Nephron progenitor cell (in vitro differentiated cells): ENCODE results near the gene CDH16.
"Not testable (repeated sequence)": the region's sequence is repeated elsewhere in the genome, so short reads cannot be mapped to it uniquely, and the experiment has no call there.

Experiments
- DNase-seq: peaks from one replicate; pipeline ENCODE4 v3.0.0; 2021
- H3K27ac Mint-ChIP-seq: 2 replicates; pipeline ENCODE4 v1.8.0; 2021; ENCODE audit warnings: mild to moderate bottlenecking, moderate library complexity, mixed read lengths
- H3K27me3 Mint-ChIP-seq: 2 replicates; pipeline ENCODE4 v1.8.0; 2021; ENCODE audit warnings: mild to moderate bottlenecking, low read depth, mixed read lengths; ENCODE audit not compliant: poor library complexity
- H3K36me3 Mint-ChIP-seq: 2 replicates; pipeline ENCODE4 v1.8.0; 2021; ENCODE audit warnings: low read depth, mixed read lengths
- H3K4me1 Mint-ChIP-seq: 2 replicates; pipeline ENCODE4 v1.8.0; 2021; ENCODE audit warnings: mixed read lengths
- H3K4me3 Mint-ChIP-seq: 2 replicates; pipeline ENCODE4 v1.8.0; 2021; ENCODE audit warnings: mild to moderate bottlenecking, moderate library complexity, mixed read lengths
- H3K9me3 Mint-ChIP-seq: 2 replicates; pipeline ENCODE4 v1.8.0; 2021; ENCODE audit warnings: mild to moderate bottlenecking, moderate library complexity, mixed read lengths
- CTCF ChIP-seq: fragments of 200-600 bp; sonication (generic); IDR thresholded peaks from 2 replicates; pipeline ENCODE4 v1.5.0; 2021; ENCODE audit warnings: antibody characterized with exemption

The CDH16 gene

DNA sequence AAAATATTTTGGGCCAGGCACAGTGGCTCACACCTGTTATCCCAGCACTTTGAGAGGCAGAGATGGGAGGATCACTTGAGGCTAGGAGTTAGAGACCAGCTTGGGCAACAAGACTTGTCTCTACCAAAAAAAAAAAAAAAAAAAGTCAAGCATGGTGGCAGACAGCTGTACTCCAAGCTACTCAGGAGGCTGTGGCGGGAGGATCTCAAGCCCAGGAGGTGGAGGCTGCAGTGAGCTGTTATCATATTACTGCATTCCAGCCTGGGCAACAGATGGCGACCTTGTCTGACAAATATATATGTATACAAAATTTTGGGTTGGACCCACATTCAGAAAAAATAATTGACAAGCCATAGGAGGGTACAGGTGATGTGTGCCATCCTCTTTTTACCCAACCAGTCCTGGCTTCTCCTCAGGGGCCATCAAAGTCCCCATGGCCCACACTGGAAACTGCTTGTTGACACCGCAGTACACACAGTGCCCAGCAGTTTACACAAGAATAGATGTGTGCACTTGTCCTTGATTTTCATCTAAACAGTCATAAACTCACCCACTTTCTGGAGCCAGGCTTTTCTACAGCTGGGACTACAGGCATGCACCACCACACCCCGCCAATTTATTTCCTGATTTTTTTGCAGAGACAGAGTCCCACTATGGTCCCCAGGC lies 18.3 kb upstream of the CDH16 start:
- peak overlapping the region; percentile 33 for H3K4me3 Mint-ChIP-seq
- H3K36me3 Mint-ChIP-seq: peaks cover 16% of the 10 kb centered on the region
- peaks cover 9% of the 10 kb centered on the region for H3K27me3 Mint-ChIP-seq
- DNase-seq: no peak
- no peak overlapping the region for H3K27ac Mint-ChIP-seq
- H3K9me3 Mint-ChIP-seq: no peaks in the 10 kb centered on the region
- H3K4me1 Mint-ChIP-seq: peaks cover 45% of the 10 kb centered on the region
- TF ChIP-seq CTCF: no peak

DNA sequence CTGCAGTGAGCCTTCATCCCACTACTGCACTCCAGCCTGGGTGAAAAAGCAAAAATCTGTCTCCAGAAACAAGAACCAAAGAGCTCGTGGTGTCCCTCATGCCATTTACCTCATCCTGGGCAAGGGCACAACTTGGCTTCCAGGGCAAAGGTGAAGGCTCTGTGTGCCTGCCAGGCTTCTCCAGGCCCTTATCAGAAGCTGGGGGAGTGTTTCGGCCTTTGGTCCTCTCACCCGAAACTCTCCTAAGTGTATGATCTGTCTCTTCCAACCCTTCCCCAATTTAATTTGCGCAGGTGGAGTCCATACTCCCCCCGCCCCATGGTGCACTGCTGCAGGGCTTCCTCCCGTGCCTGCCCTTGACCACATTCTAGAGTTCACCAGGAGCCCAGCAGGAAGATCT lies 17.8 kb upstream of the CDH16 start:
- Mint-ChIP-seq H3K9me3 (no peaks in the 10 kb centered on the region), H3K4me3 (peak overlapping the region; percentile 98), H3K27ac (no peak overlapping the region), H3K36me3 (peaks cover 18% of the 10 kb centered on the region), H3K4me1 (peaks cover 45% of the 10 kb centered on the region), H3K27me3 (peaks cover 8% of the 10 kb centered on the region)
- no peak for DNase-seq
- no peak for TF ChIP-seq CTCF

DNA sequence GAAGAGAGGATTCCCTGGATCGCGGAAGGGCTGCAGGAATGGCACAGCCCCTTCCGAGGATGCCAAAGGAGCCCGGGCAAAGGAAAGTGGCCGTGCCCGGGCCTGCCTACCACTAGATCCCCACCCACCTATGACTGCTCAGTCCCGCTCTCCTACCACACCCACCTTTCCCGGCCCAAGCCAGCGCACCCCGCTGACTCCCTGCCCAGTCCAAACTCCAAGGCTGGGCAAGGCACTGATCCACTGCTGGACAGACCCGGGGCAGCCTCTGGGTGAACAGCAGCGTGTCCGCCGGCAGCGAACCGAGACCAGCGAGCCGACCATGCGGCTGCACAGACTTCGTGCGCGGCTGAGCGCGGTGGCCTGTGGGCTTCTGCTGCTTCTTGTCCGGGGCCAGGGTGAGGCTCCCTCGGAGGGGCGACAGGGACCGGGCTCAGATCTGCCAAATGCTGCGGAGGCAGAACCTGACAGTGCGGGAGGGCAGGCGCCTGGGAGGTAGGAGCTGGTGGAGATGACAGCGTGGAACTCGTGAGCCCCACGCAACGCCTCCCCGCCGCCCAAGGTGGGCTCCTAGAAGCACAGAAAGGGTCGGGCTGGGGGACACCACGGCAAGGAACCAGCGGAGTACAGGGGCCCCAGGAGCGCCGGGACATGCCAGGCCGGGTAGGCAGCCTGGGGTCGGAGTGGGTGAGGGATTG lies 16.8 kb upstream of the CDH16 start, which contains the start of gene CES2:
CES2 (plus strand) TSS at position 203 of the 698 bp plus-strand sequence; CDS start at position 323, 120 bp downstream.
- H3K4me1 Mint-ChIP-seq: peaks cover 45% of the 10 kb centered on the region
- H3K27me3 Mint-ChIP-seq: peaks cover 3% of the 10 kb centered on the region
- peak; percentile 51 for DNase-seq
- H3K27ac Mint-ChIP-seq: peak within 1 kb of the TSS; percentile 90
- no peak for TF ChIP-seq CTCF
- H3K9me3 Mint-ChIP-seq: no peaks in the 10 kb centered on the region
- peak within 1 kb of the TSS; percentile 98 for H3K4me3 Mint-ChIP-seq
- H3K36me3 Mint-ChIP-seq: peaks cover 18% of the 10 kb centered on the region

DNA sequence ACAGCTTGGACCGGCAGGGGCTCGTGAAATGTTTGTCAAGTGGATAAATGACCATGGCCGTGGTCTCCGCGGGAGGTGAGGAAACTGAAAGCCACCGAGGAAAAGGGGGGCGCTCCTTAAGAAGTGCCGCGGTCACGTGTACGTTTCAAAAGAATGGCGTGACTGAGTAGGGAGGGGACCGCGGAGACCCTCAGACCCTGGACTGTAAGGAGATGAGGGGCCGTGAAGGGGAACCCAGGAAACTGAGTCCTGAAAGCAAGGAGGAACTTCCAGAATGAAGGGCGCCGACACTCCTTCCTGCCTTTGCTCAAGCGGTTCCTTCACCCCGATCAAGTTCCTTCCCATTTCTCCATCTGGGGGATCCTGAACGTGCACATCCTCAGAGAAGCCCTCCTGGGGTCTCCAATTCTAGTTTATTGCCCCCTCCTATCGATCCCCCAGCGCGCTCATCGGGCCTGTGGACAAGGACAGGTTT lies 16.2 kb upstream of the CDH16 start:
- peaks cover 45% of the 10 kb centered on the region for H3K4me1 Mint-ChIP-seq
- H3K27me3 Mint-ChIP-seq, H3K9me3 Mint-ChIP-seq, DNase-seq: not testable (repeated sequence)
- peak overlapping the region; percentile 90 for H3K27ac Mint-ChIP-seq
- peak overlapping the region; percentile 98 for H3K4me3 Mint-ChIP-seq
- peaks cover 15% of the 10 kb centered on the region for H3K36me3 Mint-ChIP-seq

GRCh38 chr16:66934138-66934838 lies 15.6 kb upstream of the CDH16 start, which contains the start of gene CIAO2B:
TSS of gene CIAO2B (minus strand) at chr16:66934402. CDS start at chr16:66934364, 38 bp downstream.
- no peak for TF ChIP-seq CTCF
- Mint-ChIP-seq H3K27ac (peak within 1 kb of the TSS; percentile 90), H3K36me3 (peaks cover 12% of the 10 kb centered on the region), H3K9me3 (no peaks in the 10 kb centered on the region), H3K4me1 (peaks cover 45% of the 10 kb centered on the region), H3K4me3 (peak within 1 kb of the TSS; percentile 98), H3K27me3 (peaks cover 3% of the 10 kb centered on the region)
- DNase-seq: peak; percentile 90

DNA sequence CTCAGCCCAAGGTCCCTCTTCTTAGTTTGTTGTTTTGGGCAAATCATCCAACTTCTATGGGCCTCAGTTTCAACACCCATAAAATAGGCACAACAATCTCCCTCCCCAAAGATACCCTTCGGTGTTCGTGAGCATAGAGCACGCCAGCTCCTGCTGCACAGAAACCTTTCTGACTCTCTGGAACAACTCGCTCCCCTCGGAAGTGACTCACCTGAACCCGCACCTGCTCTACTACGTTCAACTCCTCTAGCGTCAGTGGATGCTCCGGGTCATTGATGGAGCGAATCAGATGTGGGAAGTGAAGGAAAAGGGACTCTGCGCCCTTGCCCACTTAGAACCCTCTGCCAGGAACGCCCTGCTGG lies 15.1 kb upstream of the CDH16 start:
- Mint-ChIP-seq H3K4me1 (peaks cover 45% of the 10 kb centered on the region), H3K4me3 (peak overlapping the region; percentile 98), H3K36me3 (peaks cover 12% of the 10 kb centered on the region), H3K27ac (no peak overlapping the region), H3K27me3 (peaks cover 7% of the 10 kb centered on the region), H3K9me3 (no peaks in the 10 kb centered on the region)
- TF ChIP-seq CTCF: no peak
- DNase-seq: no peak
